HG02885 (cell line): ENCODE data around the gene COPS6.
"Not testable (repeated sequence)": the region's sequence is repeated elsewhere in the genome, so short reads cannot be mapped to it uniquely, and the experiment has no call there.

ENCODE experiments used
- ATAC-seq: cut with Tn5 transposase; IDR thresholded peaks from one replicate; pipeline ENCODE4 v1.9.1; 2021; ENCODE audit warnings: mild to moderate bottlenecking; ENCODE audit not compliant: unreplicated experiment, poor library complexity

COPS6 gene

DNA sequence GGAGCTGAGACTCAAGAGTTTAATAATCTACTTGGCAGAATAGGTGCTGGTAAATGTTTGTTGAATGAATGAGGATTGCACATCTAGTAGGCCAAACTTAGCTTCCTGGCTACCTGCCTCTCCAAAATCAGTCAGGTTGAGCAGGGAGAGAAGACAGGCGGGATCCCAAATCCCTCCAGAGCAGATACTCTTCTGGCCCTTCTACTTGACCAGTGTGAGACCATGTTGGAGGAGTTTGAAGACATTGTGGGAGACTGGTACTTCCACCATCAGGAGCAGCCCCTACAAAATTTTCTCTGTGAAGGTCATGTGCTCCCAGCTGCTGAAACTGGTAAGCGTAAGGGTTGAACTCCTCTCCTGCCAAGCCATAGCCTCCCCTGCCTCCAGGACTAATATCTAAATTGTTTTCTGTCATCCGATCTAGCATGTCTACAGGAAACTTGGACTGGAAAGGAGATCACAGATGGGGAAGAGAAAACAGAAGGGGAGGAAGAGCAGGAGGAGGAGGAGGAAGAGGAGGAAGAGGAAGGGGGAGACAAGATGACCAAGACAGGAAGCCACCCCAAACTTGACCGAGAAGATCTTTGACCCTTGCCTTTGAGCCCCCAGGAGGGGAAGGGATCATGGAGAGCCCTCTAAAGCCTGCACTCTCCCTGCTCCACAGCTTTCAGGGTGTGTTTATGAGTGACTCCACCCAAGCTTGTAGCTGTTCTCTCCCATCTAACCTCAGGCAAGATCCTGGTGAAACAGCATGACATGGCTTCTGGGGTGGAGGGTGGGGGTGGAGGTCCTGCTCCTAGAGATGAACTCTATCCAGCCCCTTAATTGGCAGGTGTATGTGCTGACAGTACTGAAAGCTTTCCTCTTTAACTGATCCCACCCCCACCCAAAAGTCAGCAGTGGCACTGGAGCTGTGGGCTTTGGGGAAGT lies 35.8 kb downstream of the COPS6 start:
- ATAC-seq: no peak

DNA sequence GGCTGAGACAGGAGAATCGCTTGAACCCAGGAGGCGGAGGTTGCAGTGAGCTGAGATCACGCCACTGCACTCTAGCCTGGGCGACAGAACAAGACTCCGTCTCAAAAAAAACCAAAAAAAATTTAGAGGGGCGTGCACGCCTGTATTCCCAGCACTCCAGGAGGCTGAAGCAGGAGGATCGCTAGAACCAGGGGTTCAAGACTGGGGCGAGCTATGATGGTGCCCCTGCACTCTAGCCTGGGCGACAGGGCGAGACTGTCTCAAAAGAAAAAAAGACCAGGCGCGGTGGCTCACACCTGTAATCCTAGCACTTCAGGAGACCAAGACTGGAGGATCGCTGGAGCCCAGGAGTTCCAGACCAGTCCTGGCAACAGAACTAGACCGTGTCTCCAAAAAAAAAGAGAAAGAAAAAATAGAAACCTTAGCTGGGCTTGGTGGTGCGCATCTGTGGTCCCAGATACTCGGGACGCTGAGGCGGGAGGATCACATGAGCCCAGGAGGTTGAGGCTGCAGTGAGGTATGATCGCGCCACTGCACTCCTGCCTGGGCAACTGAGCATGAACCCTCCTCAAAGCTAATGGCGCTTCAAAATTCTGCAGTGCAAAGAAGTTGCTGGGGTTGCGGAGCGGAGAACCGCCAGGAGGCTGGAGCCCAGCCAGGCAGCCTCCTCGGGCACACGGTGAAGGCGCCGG lies 37.6 kb downstream of the COPS6 start:
- no peak for ATAC-seq

GRCh38 chr7:100126931-100127865 lies 38.4 kb downstream of the COPS6 start, which contains the start of gene MBLAC1:
MBLAC1 (plus strand) TSS chr7:100126967; CDS start chr7:100127396, 429 bp downstream.
- peak; percentile 65 for ATAC-seq

- no peak for ATAC-seq
Measured at GRCh38 chr7:100127866-100128636, 39.3 kb downstream of the COPS6 start.

GRCh38 chr7:100128637-100128963 lies 39.8 kb downstream of the COPS6 start:
- ATAC-seq: no peak

DNA sequence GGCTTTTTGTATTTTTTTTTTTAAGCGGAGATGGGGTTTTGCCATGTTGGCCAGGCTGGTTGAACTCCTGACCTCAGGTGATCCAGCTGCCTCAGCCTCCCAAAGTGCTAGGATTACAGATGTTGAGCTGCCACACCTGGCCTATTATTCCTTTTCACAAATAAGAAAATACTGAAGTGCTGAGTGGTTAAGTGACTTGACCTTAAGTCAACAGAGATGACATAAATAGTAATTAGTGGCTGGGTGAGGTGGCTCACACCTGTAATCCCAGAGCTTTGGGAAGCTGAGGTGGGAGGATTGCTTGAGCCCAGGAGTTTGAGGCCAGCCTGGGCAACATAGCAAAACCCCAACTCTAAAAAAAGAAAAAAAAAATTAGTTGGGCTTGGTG lies 41.4 kb downstream of the COPS6 start:
- not testable (repeated sequence) for ATAC-seq

- ATAC-seq: no peak
Measured at GRCh38 chr7:100130608-100131453, 42.1 kb downstream of the COPS6 start.

GRCh38 chr7:100132126-100132525 lies 43.4 kb downstream of the COPS6 start:
- ATAC-seq: no peak

GRCh38 chr7:100132697-100133151 lies 44.0 kb downstream of the COPS6 start:
- peak; percentile 77 for ATAC-seq

- ATAC-seq: no peak
Measured at GRCh38 chr7:100137851-100138760, 49.3 kb downstream of the COPS6 start.

- no peak for ATAC-seq
Measured at GRCh38 chr7:100141555-100141949, 52.8 kb downstream of the COPS6 start.
